ENCODE data around the gene RNF157.

- TF ChIP-seq CHD1 (IDR thresholded peaks at IDR 0.05; ENCODE audit: low read depth, low read length): no peak
- TF ChIP-seq, protein P1, sequence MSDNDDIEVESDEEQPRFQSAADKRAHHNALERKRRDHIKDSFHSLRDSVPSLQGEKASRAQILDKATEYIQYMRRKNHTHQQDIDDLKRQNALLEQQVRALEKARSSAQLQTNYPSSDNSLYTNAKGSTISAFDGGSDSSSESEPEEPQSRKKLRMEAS (IDR thresholded peaks at IDR 0.05; ENCODE audit: low read depth, low read length): no peak
- TF ChIP-seq SMC3 (IDR thresholded peaks at IDR 0.05; ENCODE audit: borderline replicate concordance, low read length): no peak
- TF ChIP-seq PRDM15 (CRISPR knock-in tag; IDR thresholded peaks at IDR 0.05): no peak
These were observed 91.1 kb downstream of the RNF157 start for GRCh38 chr17:76149214-76149613.

All from GM12878 (cell line).